ENCODE results near the gene KIAA0586.

DNA sequence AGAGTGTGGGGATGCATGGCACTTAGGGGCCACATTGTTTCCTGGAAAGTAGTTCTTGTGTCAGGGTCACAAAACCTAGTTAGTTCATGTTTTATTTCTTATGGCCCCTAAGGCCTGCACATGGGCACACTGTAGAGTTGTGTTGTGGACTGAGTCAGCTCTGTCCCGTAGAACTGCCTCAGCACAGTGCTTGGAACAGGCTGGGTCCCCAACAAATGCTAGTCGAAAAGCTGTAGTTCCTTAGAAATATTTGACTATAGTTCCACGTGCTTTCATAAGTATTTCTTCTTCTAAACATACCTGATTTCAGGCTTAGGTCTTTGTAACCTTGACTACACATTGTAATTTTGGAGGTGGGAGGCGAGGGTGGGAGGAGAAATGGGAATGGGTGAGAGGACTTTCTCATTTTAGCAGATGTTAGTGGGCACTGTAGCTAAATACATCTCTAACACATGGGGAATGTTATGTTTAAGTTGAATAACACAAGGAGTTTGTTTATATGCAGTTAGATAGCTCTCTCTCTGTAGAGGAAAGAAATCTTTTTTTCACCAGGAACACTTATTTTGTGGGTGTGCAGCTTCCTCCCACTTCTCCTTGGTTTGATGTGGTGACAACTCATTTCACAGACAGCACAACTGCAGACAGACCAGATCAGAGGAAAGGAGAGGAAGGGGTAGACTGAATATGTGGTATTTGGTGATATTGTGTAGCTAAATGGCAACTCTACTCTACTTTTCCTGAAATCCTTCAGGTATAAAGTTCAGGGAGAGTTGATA is 170.7 kb downstream of the KIAA0586 start:
- TF ChIP-seq, protein P1, sequence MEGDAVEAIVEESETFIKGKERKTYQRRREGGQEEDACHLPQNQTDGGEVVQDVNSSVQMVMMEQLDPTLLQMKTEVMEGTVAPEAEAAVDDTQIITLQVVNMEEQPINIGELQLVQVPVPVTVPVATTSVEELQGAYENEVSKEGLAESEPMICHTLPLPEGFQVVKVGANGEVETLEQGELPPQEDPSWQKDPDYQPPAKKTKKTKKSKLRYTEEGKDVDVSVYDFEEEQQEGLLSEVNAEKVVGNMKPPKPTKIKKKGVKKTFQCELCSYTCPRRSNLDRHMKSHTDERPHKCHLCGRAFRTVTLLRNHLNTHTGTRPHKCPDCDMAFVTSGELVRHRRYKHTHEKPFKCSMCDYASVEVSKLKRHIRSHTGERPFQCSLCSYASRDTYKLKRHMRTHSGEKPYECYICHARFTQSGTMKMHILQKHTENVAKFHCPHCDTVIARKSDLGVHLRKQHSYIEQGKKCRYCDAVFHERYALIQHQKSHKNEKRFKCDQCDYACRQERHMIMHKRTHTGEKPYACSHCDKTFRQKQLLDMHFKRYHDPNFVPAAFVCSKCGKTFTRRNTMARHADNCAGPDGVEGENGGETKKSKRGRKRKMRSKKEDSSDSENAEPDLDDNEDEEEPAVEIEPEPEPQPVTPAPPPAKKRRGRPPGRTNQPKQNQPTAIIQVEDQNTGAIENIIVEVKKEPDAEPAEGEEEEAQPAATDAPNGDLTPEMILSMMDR (IDR thresholded peaks at IDR 0.05; ENCODE audit: low read depth, low read length) = no peak
- TF ChIP-seq POLR2A (IDR thresholded peaks at IDR 0.05; ENCODE audit: extremely low read depth, insufficient read length) (no peak), MYC (IDR thresholded peaks at IDR 0.05; ENCODE audit: low read depth, low read length) (no peak)
- TF ChIP-seq, protein P2, sequence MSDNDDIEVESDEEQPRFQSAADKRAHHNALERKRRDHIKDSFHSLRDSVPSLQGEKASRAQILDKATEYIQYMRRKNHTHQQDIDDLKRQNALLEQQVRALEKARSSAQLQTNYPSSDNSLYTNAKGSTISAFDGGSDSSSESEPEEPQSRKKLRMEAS (IDR thresholded peaks at IDR 0.05; ENCODE audit: low read depth, low read length) = no peak

Measured in NB4 (cell line).